Stimulated activated CD4-positive, alpha-beta T cell treated with anti-CD3 and anti-CD28 coated beads, Interleukin-15, amount 100 ng/mL, for 1 hour (primary cell): ENCODE measurements around the gene ARMC5.

ENCODE experiments used
- DNase-seq, 2 donors: peaks; one replicate each; pipeline ENCODE4 v3.0.0-alpha.2; 2020; ENCODE audit warnings: low read depth in 1 of 2, low spot score in 1 of 2

The ARMC5 gene

GRCh38 chr16:31461201-31461920, 2.1 kb downstream of the ARMC5 start:
- DNase-seq, result no peak

- no peak for DNase-seq
Measured at GRCh38 chr16:31461921-31462804, 2.9 kb downstream of the ARMC5 start.

GRCh38 chr16:31464348-31464769, 5.1 kb downstream of the ARMC5 start:
- DNase-seq, result no peak

- no peak for DNase-seq
Measured at GRCh38 chr16:31464781-31465260, 5.5 kb downstream of the ARMC5 start.

GRCh38 chr16:31465788-31466370, 6.6 kb downstream of the ARMC5 start:
- DNase-seq, result no peak

- no peak for DNase-seq
Measured at GRCh38 chr16:31466381-31466841, 7.1 kb downstream of the ARMC5 start.

GRCh38 chr16:31467151-31467773, 8.0 kb downstream of the ARMC5 start:
- DNase-seq, result no peak

GRCh38 chr16:31467858-31468257, 8.6 kb downstream of the ARMC5 start:
- no peak for DNase-seq

- DNase-seq, result no peak
Measured at GRCh38 chr16:31470615-31471014, 11.3 kb downstream of the ARMC5 start.

- no peak for DNase-seq
Measured at GRCh38 chr16:31471241-31471874, 12.1 kb downstream of the ARMC5 start.

- no peak for DNase-seq
Measured at GRCh38 chr16:31471875-31472708, 12.8 kb downstream of the ARMC5 start, which contains the start of gene TGFB1I1. TGFB1I1 (plus strand) TSS chr16:31472152; CDS start chr16:31472189, 37 bp downstream.

- no peak for DNase-seq
Measured at GRCh38 chr16:31472709-31473203, 13.5 kb downstream of the ARMC5 start.

- no peak for DNase-seq
Measured at GRCh38 chr16:31473264-31473984, 14.1 kb downstream of the ARMC5 start.

- DNase-seq, result no peak
Measured at GRCh38 chr16:31474173-31474714, 14.9 kb downstream of the ARMC5 start.

GRCh38 chr16:31474773-31475738, 15.8 kb downstream of the ARMC5 start:
- no peak for DNase-seq

- DNase-seq, result no peak
Measured at GRCh38 chr16:31475946-31476302, 16.6 kb downstream of the ARMC5 start.
